Occipital lobe (tissue), 3 donors: ENCODE data around the gene ELP6. TPM values are rescaled to one million over a fixed set of nuclear protein-coding genes. Genes with fewer than 3 reads are reported as not detected.
"Not testable (repeated sequence)": the region's sequence is repeated elsewhere in the genome, so short reads cannot be mapped to it uniquely, and the experiment has no call there.

Source experiments
- DNase-seq: peaks from one replicate; lab custom pipeline; 2025; lab: John Stamatoyannopoulos, UW
- small RNA-seq: library from RNA; depleted of rRNA; stranded (forward); fragments of <200 nt; gene quantifications from one replicate; pipeline ENCODE3, GENCODE V24; 2014
- total RNA-seq: library from RNA; depleted of rRNA; stranded (reverse); fragments of >200 nt; gene quantifications from one replicate; pipeline ENCODE4 v1.2.3, GENCODE V29; 2014

The ELP6 gene
- total RNA-seq, 1 donor from 2014 or later = 23.4 TPM

GRCh38 chr3:47464588-47464987 lies 48.9 kb downstream of the ELP6 start:
- no peak for DNase-seq

- not testable (repeated sequence) for DNase-seq
Observed at GRCh38 chr3:47459534-47460085, 53.9 kb downstream of the ELP6 start.

GRCh38 chr3:47456984-47457383 lies 56.5 kb downstream of the ELP6 start:
- no peak for DNase-seq

- DNase-seq = no peak
Observed at GRCh38 chr3:47455806-47456452, 57.6 kb downstream of the ELP6 start.

- DNase-seq = no peak
Observed at GRCh38 chr3:47452453-47453215, 60.9 kb downstream of the ELP6 start.

Small RNA genes lying within 50 kb of the gene (small RNA-seq; reads per million reads assigned to genes)
- gene AC099778.2 (not detected), gene RN7SL870P (not detected)

Other genes starting within 250 kb of the ELP6 start
- gene KIF9, start 230.9 kb downstream of the ELP6 start, total RNA-seq = 3.1 TPM
- 26.5 TPM for gene KLHL18, start 230.8 kb downstream of the ELP6 start, total RNA-seq
- 17.5 TPM for gene PTPN23, start 132.7 kb downstream of the ELP6 start, total RNA-seq
- gene SCAP, start 37.8 kb downstream of the ELP6 start, total RNA-seq = 82.0 TPM
- gene CSPG5, start 65.2 kb upstream of the ELP6 start, total RNA-seq = 131 TPM